ENCODE results near the gene MYO1A. TPM values are rescaled to one million over a fixed set of nuclear protein-coding genes. Genes with fewer than 3 reads are reported as not detected.

MYO1A gene
- total RNA-seq, 4 donors from 2014 or later, result 94.1 to 1,001 (median 802) TPM

DNA sequence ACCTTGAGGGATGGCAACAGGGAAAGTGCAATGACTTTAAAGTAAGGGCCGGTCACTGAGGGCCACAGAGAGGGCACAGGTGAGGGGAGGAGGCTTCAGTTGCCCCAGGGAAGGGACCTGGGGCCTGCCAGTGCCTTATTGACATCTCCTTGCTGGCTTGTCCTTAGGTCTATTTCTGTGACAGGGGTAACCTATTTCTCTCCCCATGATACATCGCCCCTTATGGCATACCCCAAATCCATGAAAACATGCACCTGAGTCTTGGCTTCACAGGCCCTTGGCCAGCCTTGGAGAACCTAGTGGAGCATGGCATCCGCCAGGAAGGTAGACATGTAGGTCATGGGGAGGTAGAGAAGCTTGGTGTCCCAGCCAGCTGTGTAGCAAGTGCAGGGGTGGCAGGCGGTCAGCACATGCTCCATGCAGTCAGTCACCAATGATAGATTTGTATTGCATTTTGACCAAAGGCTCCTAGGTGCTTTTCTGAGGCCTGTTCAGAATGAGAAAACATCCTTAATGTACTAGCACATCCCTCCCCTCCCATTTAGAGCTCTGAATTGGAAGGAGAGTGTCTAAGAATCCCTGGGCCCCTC, 68.9 kb downstream of the MYO1A start:
- Histone ChIP-seq H3K4me1 (peaks cover 0 to 3% (median 0%) of the 10 kb centered on the region in 4 donors), H3K36me3 (no peaks in the 10 kb centered on the region), H3K9me3 (no peaks in the 10 kb centered on the region), H3K27me3 (no peaks in the 10 kb centered on the region), H3K4me3 (no peak overlapping the region), H3K27ac (no peak overlapping the region)
- TF ChIP-seq, protein P1, sequence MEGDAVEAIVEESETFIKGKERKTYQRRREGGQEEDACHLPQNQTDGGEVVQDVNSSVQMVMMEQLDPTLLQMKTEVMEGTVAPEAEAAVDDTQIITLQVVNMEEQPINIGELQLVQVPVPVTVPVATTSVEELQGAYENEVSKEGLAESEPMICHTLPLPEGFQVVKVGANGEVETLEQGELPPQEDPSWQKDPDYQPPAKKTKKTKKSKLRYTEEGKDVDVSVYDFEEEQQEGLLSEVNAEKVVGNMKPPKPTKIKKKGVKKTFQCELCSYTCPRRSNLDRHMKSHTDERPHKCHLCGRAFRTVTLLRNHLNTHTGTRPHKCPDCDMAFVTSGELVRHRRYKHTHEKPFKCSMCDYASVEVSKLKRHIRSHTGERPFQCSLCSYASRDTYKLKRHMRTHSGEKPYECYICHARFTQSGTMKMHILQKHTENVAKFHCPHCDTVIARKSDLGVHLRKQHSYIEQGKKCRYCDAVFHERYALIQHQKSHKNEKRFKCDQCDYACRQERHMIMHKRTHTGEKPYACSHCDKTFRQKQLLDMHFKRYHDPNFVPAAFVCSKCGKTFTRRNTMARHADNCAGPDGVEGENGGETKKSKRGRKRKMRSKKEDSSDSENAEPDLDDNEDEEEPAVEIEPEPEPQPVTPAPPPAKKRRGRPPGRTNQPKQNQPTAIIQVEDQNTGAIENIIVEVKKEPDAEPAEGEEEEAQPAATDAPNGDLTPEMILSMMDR (IDR thresholded peaks at IDR 0.05), result no peak
- no peak for TF ChIP-seq POLR2A (IDR thresholded peaks at IDR 0.05)
- DNase-seq, result no peak

DNA sequence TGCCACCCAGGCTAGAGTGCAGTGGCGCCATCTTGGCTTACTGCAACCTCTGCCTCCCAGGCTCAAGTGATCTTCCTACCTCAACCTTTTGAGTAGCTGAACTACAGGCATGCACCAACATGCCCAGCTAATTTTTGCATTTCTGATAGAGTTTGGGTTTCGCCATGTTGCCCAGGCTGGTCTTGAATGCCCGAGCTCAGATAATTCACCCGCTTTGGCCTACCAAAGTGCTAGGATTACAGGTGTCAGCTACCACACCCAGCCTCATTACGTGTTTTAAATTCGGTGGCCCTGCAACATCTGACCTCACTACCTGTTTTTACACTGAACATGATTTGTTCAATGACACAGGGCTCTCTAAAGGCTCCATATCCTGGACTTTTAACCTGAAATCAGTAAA, 69.7 kb downstream of the MYO1A start:
- Histone ChIP-seq H3K4me3 (no peak overlapping the region), H3K4me1 (no peaks in the 10 kb centered on the region), H3K27me3 (no peaks in the 10 kb centered on the region), H3K27ac (no peak overlapping the region), H3K9me3 (no peaks in the 10 kb centered on the region), H3K36me3 (no peaks in the 10 kb centered on the region)
- TF ChIP-seq POLR2A (IDR thresholded peaks at IDR 0.05), result no peak
- TF ChIP-seq, protein P1 (IDR thresholded peaks at IDR 0.05), result no peak
- DNase-seq, result no peak

DNA sequence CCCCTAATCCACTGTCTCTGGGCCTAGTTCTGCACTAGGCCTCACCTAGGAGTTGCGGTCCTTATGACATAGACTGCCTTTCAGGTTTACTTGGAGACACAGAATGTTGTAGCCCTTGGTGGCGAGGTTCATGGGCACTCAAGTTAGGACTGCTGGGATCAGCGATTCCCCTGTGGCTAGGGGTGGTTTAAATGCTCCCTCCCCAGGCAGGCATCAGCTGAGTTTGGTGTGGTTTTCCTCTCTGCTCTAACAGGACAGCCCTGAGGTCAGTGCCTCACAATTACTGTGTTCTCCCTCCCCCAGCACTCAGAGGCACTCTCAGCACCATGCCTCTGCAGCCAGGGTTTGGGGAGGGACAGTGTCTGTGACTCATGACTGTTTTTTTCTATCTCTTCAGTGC, 70.3 kb downstream of the MYO1A start:
- TF ChIP-seq, protein P1 (IDR thresholded peaks at IDR 0.05), result no peak
- TF ChIP-seq POLR2A (IDR thresholded peaks at IDR 0.05), result no peak
- Histone ChIP-seq H3K27me3 (no peaks in the 10 kb centered on the region), H3K27ac (no peak overlapping the region), H3K4me3 (no peak overlapping the region), H3K9me3 (no peaks in the 10 kb centered on the region), H3K4me1 (no peaks in the 10 kb centered on the region), H3K36me3 (no peaks in the 10 kb centered on the region)
- DNase-seq, result no peak

Other genes with a start within 250 kb of the MYO1A start
- not detected for gene SDR9C7, start 115.7 kb downstream of the MYO1A start, total RNA-seq
- 1 to 10 TPM in 2 of 4 donors, not detected in 2; 1.1 to 1.2 TPM for gene RDH16, start 92.5 kb downstream of the MYO1A start, total RNA-seq
- gene ZBTB39, start 43.6 kb downstream of the MYO1A start, total RNA-seq, result 1 to 10 TPM; 3.2 to 9.1 (median 5.5) TPM
- gene TAC3, start 33.6 kb downstream of the MYO1A start, total RNA-seq, result 10 to 100 TPM in 1 of 4 donors, 1 to 10 TPM in 2, not detected in 1; 9.6 to 13.8 (median 9.9) TPM
- gene NEMP1, start 28.7 kb upstream of the MYO1A start, total RNA-seq, result 10 to 100 TPM in 1 of 4 donors, 1 to 10 TPM in 3; 4.6 to 11.6 (median 5.7) TPM
- gene NAB2, start 39.0 kb upstream of the MYO1A start, total RNA-seq, result 10 to 100 TPM in 2 of 4 donors, 1 to 10 TPM in 2; 7.4 to 17.0 (median 10.3) TPM
- 100 to 1,000 TPM; 278 to 416 (median 382) TPM for gene STAT6, start 61.2 kb upstream of the MYO1A start, total RNA-seq
- gene LRP1, start 78.4 kb upstream of the MYO1A start, total RNA-seq, result 100 to 1,000 TPM; 128 to 312 (median 207) TPM
- gene LRP1-AS, start 97.5 kb upstream of the MYO1A start, total RNA-seq, result not detected
- gene NXPH4, start 166.7 kb upstream of the MYO1A start, total RNA-seq, result not detected
- gene SHMT2, start 179.6 kb upstream of the MYO1A start, total RNA-seq, result 10 to 100 TPM; 34.4 to 72.6 (median 36.3) TPM
- gene STAC3, start 201.1 kb upstream of the MYO1A start, total RNA-seq, result 1 to 10 TPM; 1.9 to 6.6 (median 2.4) TPM